Glutamatergic neuron (in vitro differentiated cells): Measurements from ENCODE around the gene CFTR. TPM values are rescaled to one million over a fixed set of nuclear protein-coding genes. Genes with fewer than 3 reads are reported as not detected.
"Not testable (repeated sequence)": the region's sequence is repeated elsewhere in the genome, so short reads cannot be mapped to it uniquely, and the experiment has no call there.

ENCODE experiments used
- DNase-seq: peaks from one replicate; pipeline ENCODE4 v3.0.0; 2022
- H3K27ac Mint-ChIP-seq: one replicate; pipeline ENCODE4 v1.8.0; 2020; ENCODE audit warnings: mild to moderate bottlenecking, mixed read lengths, inconsistent platforms; ENCODE audit not compliant: unreplicated experiment
- H3K27me3 Mint-ChIP-seq: one replicate; pipeline ENCODE4 v1.8.0; 2020; ENCODE audit warnings: mild to moderate bottlenecking, moderate library complexity, mixed read lengths, inconsistent platforms; ENCODE audit not compliant: unreplicated experiment
- H3K36me3 Mint-ChIP-seq: one replicate; pipeline ENCODE4 v1.8.0; 2020; ENCODE audit warnings: mild to moderate bottlenecking, mixed read lengths, inconsistent platforms; ENCODE audit not compliant: unreplicated experiment
- H3K4me1 Mint-ChIP-seq: one replicate; pipeline ENCODE4 v1.8.0; 2020; ENCODE audit warnings: mild to moderate bottlenecking, low read depth, mixed read lengths, inconsistent platforms; ENCODE audit not compliant: unreplicated experiment
- H3K4me3 Mint-ChIP-seq: one replicate; pipeline ENCODE4 v1.8.0; 2020; ENCODE audit warnings: mild to moderate bottlenecking, mixed read lengths, inconsistent platforms; ENCODE audit not compliant: unreplicated experiment
- H3K9me3 Mint-ChIP-seq: one replicate; pipeline ENCODE4 v1.8.0; 2020; ENCODE audit warnings: mild to moderate bottlenecking, moderate library complexity, mixed read lengths, inconsistent platforms; ENCODE audit not compliant: unreplicated experiment
- total RNA-seq: library from RNA; stranded (reverse); fragmentation: NEBNext Ultra II Directional; extraction: Animal tissue kit (Norgen Biotek cat#: 25700); gene quantifications from one replicate; pipeline ENCODE4 v1.2.1, GENCODE V29; 2021; ENCODE audit not compliant: unreplicated experiment
- TF ChIP-seq, protein P1 (sequence below): fragments of 200-600 bp; sonication (generic); IDR thresholded peaks from one replicate; pipeline ENCODE4 v1.5.0; 2021; ENCODE audit not compliant: partially characterized antibody, unreplicated experiment

The CFTR gene
- total RNA-seq, 1 donor from 2014 or later: not detected

DNA sequence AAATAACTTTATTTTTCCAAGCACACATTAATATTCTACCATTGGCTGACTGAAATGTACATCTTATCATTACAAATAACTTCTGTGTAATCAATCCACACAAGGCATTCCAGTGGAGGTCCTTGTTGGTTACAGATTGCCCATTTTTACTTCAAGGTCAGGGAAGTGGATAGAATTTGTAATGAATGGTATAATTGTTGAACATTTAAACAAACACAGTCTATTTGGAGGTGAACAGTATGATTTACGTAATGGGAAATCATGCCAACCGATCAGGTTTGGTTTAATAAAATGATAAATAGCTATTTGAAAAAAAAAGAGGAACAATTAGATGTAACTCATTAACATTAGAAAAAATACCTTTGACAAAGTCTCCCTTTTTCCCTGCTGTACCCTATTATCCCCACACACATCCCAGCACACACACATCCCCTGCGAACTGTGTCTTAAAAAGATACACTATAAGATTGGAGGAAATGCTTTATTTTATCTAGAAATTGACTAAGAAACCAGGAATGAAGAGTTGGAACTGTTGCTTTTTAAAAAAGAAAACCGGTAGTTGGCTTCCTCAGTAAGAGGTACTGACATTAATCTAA, 33.5 kb upstream of the CFTR start:
- H3K4me1 Mint-ChIP-seq: no peaks in the 10 kb centered on the region
- H3K27me3 Mint-ChIP-seq: no peaks in the 10 kb centered on the region
- H3K4me3 Mint-ChIP-seq: no peak overlapping the region
- TF ChIP-seq, protein P1, sequence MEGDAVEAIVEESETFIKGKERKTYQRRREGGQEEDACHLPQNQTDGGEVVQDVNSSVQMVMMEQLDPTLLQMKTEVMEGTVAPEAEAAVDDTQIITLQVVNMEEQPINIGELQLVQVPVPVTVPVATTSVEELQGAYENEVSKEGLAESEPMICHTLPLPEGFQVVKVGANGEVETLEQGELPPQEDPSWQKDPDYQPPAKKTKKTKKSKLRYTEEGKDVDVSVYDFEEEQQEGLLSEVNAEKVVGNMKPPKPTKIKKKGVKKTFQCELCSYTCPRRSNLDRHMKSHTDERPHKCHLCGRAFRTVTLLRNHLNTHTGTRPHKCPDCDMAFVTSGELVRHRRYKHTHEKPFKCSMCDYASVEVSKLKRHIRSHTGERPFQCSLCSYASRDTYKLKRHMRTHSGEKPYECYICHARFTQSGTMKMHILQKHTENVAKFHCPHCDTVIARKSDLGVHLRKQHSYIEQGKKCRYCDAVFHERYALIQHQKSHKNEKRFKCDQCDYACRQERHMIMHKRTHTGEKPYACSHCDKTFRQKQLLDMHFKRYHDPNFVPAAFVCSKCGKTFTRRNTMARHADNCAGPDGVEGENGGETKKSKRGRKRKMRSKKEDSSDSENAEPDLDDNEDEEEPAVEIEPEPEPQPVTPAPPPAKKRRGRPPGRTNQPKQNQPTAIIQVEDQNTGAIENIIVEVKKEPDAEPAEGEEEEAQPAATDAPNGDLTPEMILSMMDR: no peak
- peaks cover 1% of the 10 kb centered on the region for H3K9me3 Mint-ChIP-seq
- no peaks in the 10 kb centered on the region for H3K36me3 Mint-ChIP-seq
- DNase-seq: no peak
- no peak overlapping the region for H3K27ac Mint-ChIP-seq

DNA sequence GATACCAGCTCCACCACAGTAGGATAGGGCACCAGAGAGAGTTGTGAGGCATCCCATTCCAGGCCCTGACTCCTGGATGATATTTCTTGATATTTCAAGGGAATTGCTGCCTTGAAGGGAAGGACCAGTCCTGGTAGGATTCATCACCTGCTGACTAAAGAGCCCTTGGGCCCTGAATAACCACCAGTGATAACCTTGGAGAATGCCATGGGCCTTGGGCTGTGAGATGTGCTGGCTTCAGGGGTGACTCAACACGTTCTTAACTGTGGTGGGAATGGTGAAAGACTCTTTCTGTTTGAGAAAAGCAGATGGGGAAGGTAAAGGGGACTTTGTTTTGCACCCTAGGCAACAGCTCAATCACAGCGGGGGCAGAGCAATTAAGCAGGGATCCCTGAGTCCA, 31.2 kb upstream of the CFTR start:
- TF ChIP-seq, protein P1: no peak
- no peaks in the 10 kb centered on the region for H3K36me3 Mint-ChIP-seq
- H3K27ac Mint-ChIP-seq: no peak overlapping the region
- DNase-seq: no peak
- H3K4me1 Mint-ChIP-seq: no peaks in the 10 kb centered on the region
- no peaks in the 10 kb centered on the region for H3K27me3 Mint-ChIP-seq
- H3K9me3 Mint-ChIP-seq: peaks cover 1% of the 10 kb centered on the region
- H3K4me3 Mint-ChIP-seq: no peak overlapping the region

DNA sequence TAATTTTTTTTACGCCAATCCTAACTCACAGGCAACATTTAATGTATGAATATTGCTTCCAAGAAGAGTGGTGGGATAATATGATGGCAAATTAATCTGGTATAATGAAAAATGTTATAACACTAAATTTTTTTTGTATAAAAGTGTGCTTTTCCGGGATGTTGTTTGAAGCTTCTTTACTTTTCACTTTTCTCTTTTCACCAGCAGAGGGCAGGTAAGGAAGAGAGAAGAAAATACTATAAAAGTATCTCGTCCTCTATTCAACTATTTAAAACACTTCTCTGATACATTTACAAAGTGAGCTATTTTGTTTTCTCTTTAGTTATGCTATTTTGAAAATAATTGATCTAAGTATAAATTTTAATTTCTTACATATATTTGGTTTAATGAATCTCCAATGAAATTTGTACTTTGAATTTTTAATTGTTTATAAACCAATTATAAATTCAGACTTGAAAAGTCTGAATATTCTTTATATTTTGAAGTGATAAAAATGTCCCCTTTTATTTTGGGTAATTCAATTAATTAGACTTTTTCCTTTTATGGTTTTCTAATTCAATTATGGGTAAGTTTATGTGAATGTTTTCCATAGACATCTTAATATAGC, 20.7 kb upstream of the CFTR start:
- H3K36me3 Mint-ChIP-seq: no peaks in the 10 kb centered on the region
- H3K4me3 Mint-ChIP-seq: no peak overlapping the region
- no peaks in the 10 kb centered on the region for H3K27me3 Mint-ChIP-seq
- TF ChIP-seq, protein P1: peak; percentile 84
- H3K4me1 Mint-ChIP-seq: no peaks in the 10 kb centered on the region
- DNase-seq: no peak
- H3K9me3 Mint-ChIP-seq: no peaks in the 10 kb centered on the region
- no peak overlapping the region for H3K27ac Mint-ChIP-seq

DNA sequence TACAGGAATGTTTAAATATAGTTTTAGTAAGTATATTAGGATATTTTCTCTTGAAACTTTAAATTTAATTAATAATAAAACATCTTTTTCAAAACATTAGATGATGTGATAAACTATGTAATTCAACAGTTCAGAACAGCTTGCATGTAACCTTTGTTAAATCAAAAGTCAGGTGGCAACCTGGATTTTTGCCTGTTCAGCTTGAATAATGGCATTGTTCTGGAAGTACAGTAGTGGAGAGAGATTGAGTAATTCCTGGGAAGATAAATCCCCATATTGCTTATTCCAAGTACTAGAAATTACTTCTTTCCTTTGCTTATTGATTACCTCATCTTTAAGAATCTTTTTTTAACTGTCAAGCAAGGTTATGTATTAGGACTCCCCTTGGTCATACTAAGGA, 20.1 kb upstream of the CFTR start:
- Mint-ChIP-seq H3K4me1 (no peaks in the 10 kb centered on the region), H3K27me3 (no peaks in the 10 kb centered on the region), H3K9me3 (no peaks in the 10 kb centered on the region), H3K4me3 (no peak overlapping the region), H3K36me3 (no peaks in the 10 kb centered on the region), H3K27ac (no peak overlapping the region)
- TF ChIP-seq, protein P1: no peak
- DNase-seq: no peak

DNA sequence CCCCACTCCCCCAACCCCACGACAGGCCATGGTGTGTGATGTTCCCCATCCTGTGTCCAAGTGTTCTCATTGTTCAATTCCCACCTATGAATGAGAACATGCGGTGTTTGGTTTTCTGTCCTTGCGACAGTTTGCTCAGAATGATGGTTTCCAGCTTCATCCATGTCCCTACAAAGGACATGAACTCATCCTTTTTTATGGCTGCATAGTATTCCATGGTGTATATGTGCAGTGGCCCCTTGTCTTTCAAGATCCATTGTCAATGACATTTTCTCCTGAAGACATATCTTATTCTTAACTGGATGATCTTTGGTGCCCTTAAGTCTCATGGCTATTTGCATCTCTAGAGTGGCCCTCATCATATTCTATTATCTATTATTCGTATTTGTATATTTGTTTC, 19.0 kb upstream of the CFTR start:
- not testable (repeated sequence) for H3K27me3 Mint-ChIP-seq, H3K36me3 Mint-ChIP-seq, H3K9me3 Mint-ChIP-seq, H3K4me1 Mint-ChIP-seq, DNase-seq, H3K4me3 Mint-ChIP-seq, H3K27ac Mint-ChIP-seq
